GM23338 (cell line): Measurements from ENCODE around the gene LAMTOR5. TPM values are rescaled to one million over a fixed set of nuclear protein-coding genes. Genes with fewer than 3 reads are reported as not detected.

Experiments
- ATAC-seq: fragments of 200-7000 bp; cut with Tn5 transposase; 3 replicates; pipeline ENCODE4 v1.9.1; 2020
- DNase-seq: peaks from one replicate; pipeline ENCODE4 v3.0.0-alpha.2; 2015; ENCODE audit warnings: low spot score
- H2AFZ ChIP-seq: fragments of 200-600 bp; sonication (generic); 2 replicates; pipeline ENCODE4 v1.8.0; 2016; ENCODE audit warnings: antibody characterized with exemption, mild to moderate bottlenecking, moderate library complexity
- H3F3A ChIP-seq: fragments of 200-600 bp; sonication (generic); replicated peaks from 2 replicates; pipeline ENCODE4 v1.8.0; 2017; ENCODE audit warnings: antibody characterized with exemption, mixed run types, low read depth
- H3K27ac ChIP-seq: fragments of 200-600 bp; sonication (generic); 2 replicates; pipeline ENCODE4 v1.6.1; 2016; ENCODE audit warnings: low read depth
- H3K27me3 ChIP-seq: fragments of 200-600 bp; sonication (generic); 2 replicates; pipeline ENCODE4 v1.8.0; 2016; ENCODE audit warnings: mild to moderate bottlenecking, mixed run types, moderate library complexity; ENCODE audit not compliant: insufficient read depth
- H3K36me3 ChIP-seq: fragments of 200-600 bp; sonication (generic); 2 replicates; pipeline ENCODE4 v1.8.0; 2016; ENCODE audit warnings: mild to moderate bottlenecking; ENCODE audit not compliant: insufficient read depth
- H3K4me1 ChIP-seq: fragments of 200-600 bp; sonication (generic); 2 replicates; pipeline ENCODE4 v1.8.0; 2016; ENCODE audit warnings: mild to moderate bottlenecking, moderate library complexity; ENCODE audit not compliant: insufficient read depth
- H3K4me2 ChIP-seq: fragments of 200-600 bp; sonication (generic); 2 replicates; pipeline ENCODE4 v1.7.1; 2017; ENCODE audit warnings: mixed run types
- H3K4me3 ChIP-seq: fragments of 200-600 bp; sonication (generic); 2 replicates; pipeline ENCODE4 v1.6.1; 2016; ENCODE audit warnings: mixed run types
- H3K79me2 ChIP-seq: fragments of 200-600 bp; sonication (generic); replicated peaks from 2 replicates; pipeline ENCODE4 v1.8.0; 2017; ENCODE audit warnings: mild to moderate bottlenecking; ENCODE audit not compliant: insufficient read depth
- H3K9me2 ChIP-seq: fragments of 200-600 bp; sonication (generic); 2 replicates; pipeline ENCODE4 v1.8.0; 2017; ENCODE audit not compliant: insufficient read depth
- H4K20me1 ChIP-seq: fragments of 200-600 bp; sonication (generic); replicated peaks from 2 replicates; pipeline ENCODE4 v1.8.0; 2017; ENCODE audit warnings: mild to moderate bottlenecking; ENCODE audit not compliant: insufficient read depth
- H3K27ac Mint-ChIP-seq: 2 replicates; pipeline ENCODE4 v1.8.0; 2020; ENCODE audit warnings: inconsistent platforms, mild to moderate bottlenecking, moderate library complexity, mixed read lengths
- H3K27me3 Mint-ChIP-seq: 3 replicates; pipeline ENCODE4 v1.8.0; 2022; ENCODE audit warnings: low read depth, mild to moderate bottlenecking, moderate library complexity, mixed read lengths, inconsistent platforms; ENCODE audit not compliant: insufficient read depth, poor library complexity
- H3K36me3 Mint-ChIP-seq: 3 replicates; pipeline ENCODE4 v1.8.0; 2021; ENCODE audit warnings: low read depth, mild to moderate bottlenecking, inconsistent platforms, moderate library complexity, mixed read lengths
- H3K4me1 Mint-ChIP-seq: 3 replicates; pipeline ENCODE4 v1.8.0; 2020; ENCODE audit warnings: mild to moderate bottlenecking, inconsistent platforms, mixed read lengths
- H3K4me3 Mint-ChIP-seq: 3 replicates; pipeline ENCODE4 v1.8.0; 2021; ENCODE audit warnings: moderate library complexity, mild to moderate bottlenecking, inconsistent platforms, mixed read lengths
- H3K9me3 Mint-ChIP-seq: 3 replicates; pipeline ENCODE4 v1.8.0; 2020; ENCODE audit warnings: moderate library complexity, mild to moderate bottlenecking, inconsistent platforms, mixed read lengths
- EZH2 ChIP-seq: fragments of 200-600 bp; sonication (generic); IDR thresholded peaks from one replicate; pipeline ENCODE4 v1.8.0; 2017; ENCODE audit warnings: antibody characterized with exemption, mild to moderate bottlenecking, low read depth; ENCODE audit not compliant: unreplicated experiment
- EZH2phosphoT487 ChIP-seq: fragments of 200-600 bp; sonication (generic); IDR thresholded peaks from one replicate; pipeline ENCODE4 v1.8.1; 2018; ENCODE audit warnings: antibody characterized with exemption; ENCODE audit not compliant: unreplicated experiment
- JUNB ChIP-seq: IDR thresholded peaks from one replicate; pipeline ENCODE4 v1.6.1; 2016; ENCODE audit warnings: antibody characterized with exemption; ENCODE audit not compliant: unreplicated experiment
- NANOG ChIP-seq: IDR thresholded peaks from 2 replicates; pipeline ENCODE4 v1.6.1; 2016; ENCODE audit warnings: antibody characterized with exemption, borderline replicate concordance
- POLR2AphosphoS5 ChIP-seq: IDR thresholded peaks from 2 replicates; pipeline ENCODE4 v1.6.1; 2016; ENCODE audit warnings: antibody characterized with exemption, low read depth
- STAT1 ChIP-seq: IDR thresholded peaks from one replicate; pipeline ENCODE4 v1.6.1; 2016; ENCODE audit warnings: antibody characterized with exemption; ENCODE audit not compliant: unreplicated experiment
- ZNF114 ChIP-seq: fragments of 250-450 bp; sonication (Bioruptor Pico); IDR thresholded peaks from 2 replicates; pipeline ENCODE4 v1.5.0; 2020; ENCODE audit warnings: mild to moderate bottlenecking, moderate library complexity
- ZNF331 ChIP-seq: fragments of 250-450 bp; sonication (Bioruptor Pico); IDR thresholded peaks from 2 replicates; pipeline ENCODE4 v1.5.0; 2020; ENCODE audit warnings: low read depth, mild to moderate bottlenecking, moderate library complexity
- polyA plus RNA-seq: library from polyadenylated mRNA; unstranded; fragments of >200 nt; fragmentation: Nextera tagmentation; extraction: Ambion mirVana; gene quantifications from 2 replicates; pipeline ENCODE4 v1.2.1, GENCODE V29; 2016
- total RNA-seq: library from RNA; depleted of rRNA; stranded (reverse); fragments of >200 nt; shearing (Covaris generic); gene quantifications from 2 replicates; pipeline ENCODE4 v1.2.3, GENCODE V29; 2014
- TF ChIP-seq, protein P1 (sequence below), 2 experiments: fragments of 200-600 bp in 1 of 2; sonication (generic) in 1 of 2; conservative IDR thresholded peaks; 2 replicates each; pipeline versions ENCODE4 v1.5.1 to v1.6.1; 2016 to 2017; ENCODE audit warnings: antibody characterized with exemption in 2 of 2, low read depth in 2 of 2, mild to moderate bottlenecking in 2 of 2, moderate library complexity in 1 of 2
- TF ChIP-seq, protein P2 (sequence below): fragments of 250-450 bp; sonication (Bioruptor Pico); IDR thresholded peaks from 2 replicates; pipeline ENCODE4 v1.5.0; 2020; ENCODE audit warnings: mild to moderate bottlenecking, moderate library complexity
- TF ChIP-seq, protein P3 (sequence below): IDR thresholded peaks from 2 replicates; pipeline ENCODE4 v1.6.1; 2016; ENCODE audit warnings: antibody characterized with exemption

Gene LAMTOR5
- total and polyA plus RNA-seq, 2 experiments from 2014 or later, result 41.0 to 246 TPM

DNA sequence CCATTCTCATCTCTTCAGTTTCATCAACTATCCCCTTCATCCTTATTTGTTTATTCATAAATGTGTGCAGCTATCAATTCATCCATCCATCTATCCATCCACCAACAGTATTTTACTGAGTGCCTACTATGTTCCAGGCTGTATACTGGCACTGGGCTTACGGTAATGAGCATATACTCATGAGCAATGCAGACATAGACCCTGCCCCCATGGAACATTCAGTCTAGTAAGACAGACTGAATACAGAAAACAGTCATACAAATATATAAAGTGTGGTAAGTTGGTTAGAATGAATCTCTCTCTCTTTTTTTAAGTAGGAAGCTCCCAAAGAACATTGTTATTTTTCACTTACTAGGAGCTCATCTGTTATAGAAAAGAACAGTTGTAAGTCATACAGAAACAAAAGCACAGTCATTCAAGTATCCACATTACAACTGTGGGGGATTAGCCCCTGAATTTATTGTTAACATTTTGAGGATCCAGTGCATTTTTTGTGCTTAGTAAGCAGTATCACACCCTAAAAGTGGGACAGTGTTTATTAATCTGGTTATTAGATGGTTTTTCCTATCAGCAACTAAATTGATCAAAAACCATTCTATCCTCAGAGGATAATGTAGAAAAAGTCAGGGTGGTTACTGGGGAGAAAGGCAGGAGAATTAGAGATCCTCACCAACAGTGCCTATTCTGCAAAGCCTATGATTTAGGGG, 20.3 kb downstream of the LAMTOR5 start:
- Histone ChIP-seq H3K4me2 (no peak overlapping the region), H2AFZ (no peak overlapping the region), H3K27ac (no peak overlapping the region), H4K20me1 (no peaks in the 10 kb centered on the region; the same call in 1 of the 2 replicates), H3K36me3 (peaks cover 9% of the 10 kb centered on the region; the same call in 1 of the 2 replicates), H3K9me2 (no peaks in the 10 kb centered on the region), H3F3A (no peaks in the 10 kb centered on the region), H3K4me1 (peaks cover 25% of the 10 kb centered on the region), H3K27me3 (no peaks in the 10 kb centered on the region), H3K79me2 (no peaks in the 10 kb centered on the region), H3K4me3 (no peak overlapping the region)
- no peak overlapping the region for H3K27ac Mint-ChIP-seq
- no peaks in the 10 kb centered on the region for H3K9me3 Mint-ChIP-seq
- no peak for ATAC-seq
- no peak for DNase-seq
- TF ChIP-seq JUNB (no peak), ZNF114 (CRISPR knock-in tag) (no peak), EZH2phosphoT487 (no peak), POLR2AphosphoS5 (no peak), EZH2 (no peak), STAT1 (no peak), NANOG (no peak), ZNF331 (CRISPR knock-in tag) (no peak)
- TF ChIP-seq, protein P1, sequence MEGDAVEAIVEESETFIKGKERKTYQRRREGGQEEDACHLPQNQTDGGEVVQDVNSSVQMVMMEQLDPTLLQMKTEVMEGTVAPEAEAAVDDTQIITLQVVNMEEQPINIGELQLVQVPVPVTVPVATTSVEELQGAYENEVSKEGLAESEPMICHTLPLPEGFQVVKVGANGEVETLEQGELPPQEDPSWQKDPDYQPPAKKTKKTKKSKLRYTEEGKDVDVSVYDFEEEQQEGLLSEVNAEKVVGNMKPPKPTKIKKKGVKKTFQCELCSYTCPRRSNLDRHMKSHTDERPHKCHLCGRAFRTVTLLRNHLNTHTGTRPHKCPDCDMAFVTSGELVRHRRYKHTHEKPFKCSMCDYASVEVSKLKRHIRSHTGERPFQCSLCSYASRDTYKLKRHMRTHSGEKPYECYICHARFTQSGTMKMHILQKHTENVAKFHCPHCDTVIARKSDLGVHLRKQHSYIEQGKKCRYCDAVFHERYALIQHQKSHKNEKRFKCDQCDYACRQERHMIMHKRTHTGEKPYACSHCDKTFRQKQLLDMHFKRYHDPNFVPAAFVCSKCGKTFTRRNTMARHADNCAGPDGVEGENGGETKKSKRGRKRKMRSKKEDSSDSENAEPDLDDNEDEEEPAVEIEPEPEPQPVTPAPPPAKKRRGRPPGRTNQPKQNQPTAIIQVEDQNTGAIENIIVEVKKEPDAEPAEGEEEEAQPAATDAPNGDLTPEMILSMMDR (conservative IDR thresholded peaks at IDR 0.05; ENCODE audit: low read depth in 2 of 2), result no peak
- TF ChIP-seq, protein P2, sequence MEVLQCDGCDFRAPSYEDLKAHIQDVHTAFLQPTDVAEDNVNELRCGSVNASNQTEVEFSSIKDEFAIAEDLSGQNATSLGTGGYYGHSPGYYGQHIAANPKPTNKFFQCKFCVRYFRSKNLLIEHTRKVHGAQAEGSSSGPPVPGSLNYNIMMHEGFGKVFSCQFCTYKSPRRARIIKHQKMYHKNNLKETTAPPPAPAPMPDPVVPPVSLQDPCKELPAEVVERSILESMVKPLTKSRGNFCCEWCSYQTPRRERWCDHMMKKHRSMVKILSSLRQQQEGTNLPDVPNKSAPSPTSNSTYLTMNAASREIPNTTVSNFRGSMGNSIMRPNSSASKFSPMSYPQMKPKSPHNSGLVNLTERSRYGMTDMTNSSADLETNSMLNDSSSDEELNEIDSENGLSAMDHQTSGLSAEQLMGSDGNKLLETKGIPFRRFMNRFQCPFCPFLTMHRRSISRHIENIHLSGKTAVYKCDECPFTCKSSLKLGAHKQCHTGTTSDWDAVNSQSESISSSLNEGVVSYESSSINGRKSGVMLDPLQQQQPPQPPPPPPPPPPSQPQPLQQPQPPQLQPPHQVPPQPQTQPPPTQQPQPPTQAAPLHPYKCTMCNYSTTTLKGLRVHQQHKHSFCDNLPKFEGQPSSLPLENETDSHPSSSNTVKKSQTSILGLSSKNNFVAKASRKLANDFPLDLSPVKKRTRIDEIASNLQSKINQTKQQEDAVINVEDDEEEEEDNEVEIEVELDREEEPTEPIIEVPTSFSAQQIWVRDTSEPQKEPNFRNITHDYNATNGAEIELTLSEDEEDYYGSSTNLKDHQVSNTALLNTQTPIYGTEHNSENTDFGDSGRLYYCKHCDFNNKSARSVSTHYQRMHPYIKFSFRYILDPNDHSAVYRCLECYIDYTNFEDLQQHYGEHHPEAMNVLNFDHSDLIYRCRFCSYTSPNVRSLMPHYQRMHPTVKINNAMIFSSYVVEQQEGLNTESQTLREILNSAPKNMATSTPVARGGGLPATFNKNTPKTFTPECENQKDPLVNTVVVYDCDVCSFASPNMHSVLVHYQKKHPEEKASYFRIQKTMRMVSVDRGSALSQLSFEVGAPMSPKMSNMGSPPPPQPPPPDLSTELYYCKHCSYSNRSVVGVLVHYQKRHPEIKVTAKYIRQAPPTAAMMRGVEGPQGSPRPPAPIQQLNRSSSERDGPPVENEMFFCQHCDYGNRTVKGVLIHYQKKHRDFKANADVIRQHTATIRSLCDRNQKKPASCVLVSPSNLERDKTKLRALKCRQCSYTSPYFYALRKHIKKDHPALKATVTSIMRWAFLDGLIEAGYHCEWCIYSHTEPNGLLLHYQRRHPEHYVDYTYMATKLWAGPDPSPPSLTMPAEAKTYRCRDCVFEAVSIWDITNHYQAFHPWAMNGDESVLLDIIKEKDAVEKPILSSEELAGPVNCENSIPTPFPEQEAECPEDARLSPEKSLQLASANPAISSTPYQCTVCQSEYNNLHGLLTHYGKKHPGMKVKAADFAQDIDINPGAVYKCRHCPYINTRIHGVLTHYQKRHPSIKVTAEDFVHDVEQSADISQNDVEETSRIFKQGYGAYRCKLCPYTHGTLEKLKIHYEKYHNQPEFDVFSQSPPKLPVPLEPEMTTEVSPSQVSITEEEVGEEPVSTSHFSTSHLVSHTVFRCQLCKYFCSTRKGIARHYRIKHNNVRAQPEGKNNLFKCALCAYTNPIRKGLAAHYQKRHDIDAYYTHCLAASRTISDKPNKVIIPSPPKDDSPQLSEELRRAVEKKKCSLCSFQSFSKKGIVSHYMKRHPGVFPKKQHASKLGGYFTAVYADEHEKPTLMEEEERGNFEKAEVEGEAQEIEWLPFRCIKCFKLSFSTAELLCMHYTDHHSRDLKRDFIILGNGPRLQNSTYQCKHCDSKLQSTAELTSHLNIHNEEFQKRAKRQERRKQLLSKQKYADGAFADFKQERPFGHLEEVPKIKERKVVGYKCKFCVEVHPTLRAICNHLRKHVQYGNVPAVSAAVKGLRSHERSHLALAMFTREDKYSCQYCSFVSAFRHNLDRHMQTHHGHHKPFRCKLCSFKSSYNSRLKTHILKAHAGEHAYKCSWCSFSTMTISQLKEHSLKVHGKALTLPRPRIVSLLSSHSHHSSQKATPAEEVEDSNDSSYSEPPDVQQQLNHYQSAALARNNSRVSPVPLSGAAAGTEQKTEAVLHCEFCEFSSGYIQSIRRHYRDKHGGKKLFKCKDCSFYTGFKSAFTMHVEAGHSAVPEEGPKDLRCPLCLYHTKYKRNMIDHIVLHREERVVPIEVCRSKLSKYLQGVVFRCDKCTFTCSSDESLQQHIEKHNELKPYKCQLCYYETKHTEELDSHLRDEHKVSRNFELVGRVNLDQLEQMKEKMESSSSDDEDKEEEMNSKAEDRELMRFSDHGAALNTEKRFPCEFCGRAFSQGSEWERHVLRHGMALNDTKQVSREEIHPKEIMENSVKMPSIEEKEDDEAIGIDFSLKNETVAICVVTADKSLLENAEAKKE (CRISPR knock-in tag), result no peak
- TF ChIP-seq, protein P3, sequence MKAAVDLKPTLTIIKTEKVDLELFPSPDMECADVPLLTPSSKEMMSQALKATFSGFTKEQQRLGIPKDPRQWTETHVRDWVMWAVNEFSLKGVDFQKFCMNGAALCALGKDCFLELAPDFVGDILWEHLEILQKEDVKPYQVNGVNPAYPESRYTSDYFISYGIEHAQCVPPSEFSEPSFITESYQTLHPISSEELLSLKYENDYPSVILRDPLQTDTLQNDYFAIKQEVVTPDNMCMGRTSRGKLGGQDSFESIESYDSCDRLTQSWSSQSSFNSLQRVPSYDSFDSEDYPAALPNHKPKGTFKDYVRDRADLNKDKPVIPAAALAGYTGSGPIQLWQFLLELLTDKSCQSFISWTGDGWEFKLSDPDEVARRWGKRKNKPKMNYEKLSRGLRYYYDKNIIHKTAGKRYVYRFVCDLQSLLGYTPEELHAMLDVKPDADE, result no peak
- H3K36me3 Mint-ChIP-seq, result 0 out of 3 replicates have a peak, but pooled peaks cover 3% of the 10 kb centered on the region
- no peaks in the 10 kb centered on the region for H3K27me3 Mint-ChIP-seq
- no peak overlapping the region for H3K4me3 Mint-ChIP-seq
- H3K4me1 Mint-ChIP-seq, result peaks cover 30% of the 10 kb centered on the region
